H9 (cell line): ENCODE data around the gene LOXHD1. TPM values are rescaled to one million over a fixed set of nuclear protein-coding genes. Genes with fewer than 3 reads are reported as not detected.
A peak's percentile ranks its signal among the peaks of the same experiment; 100 is the strongest.

ENCODE experiments used
- DNase-seq: peaks from one replicate; pipeline ENCODE4 v3.0.0-alpha.2; 2017
- H2AFZ ChIP-seq: one replicate; pipeline ENCODE4 v1.6.1; 2013; ENCODE audit warnings: mild to moderate bottlenecking, low read length, control low read depth, moderate library complexity
- H2AK5ac ChIP-seq: 2 replicates; pipeline ENCODE4 v1.6.1; 2013; ENCODE audit warnings: low read length, control low read depth, mixed read lengths; ENCODE audit not compliant: insufficient read length
- H2BK120ac ChIP-seq: one replicate; pipeline ENCODE4 v1.6.1; 2013; ENCODE audit warnings: low read depth, mild to moderate bottlenecking, low read length, control low read depth, inconsistent platforms; ENCODE audit not compliant: poor library complexity, severe bottlenecking
- H2BK12ac ChIP-seq: 2 replicates; pipeline ENCODE4 v1.6.1; 2013; ENCODE audit warnings: low read length, control low read depth, mixed read lengths, low read depth; ENCODE audit not compliant: insufficient read length
- H2BK15ac ChIP-seq: 2 replicates; pipeline ENCODE4 v1.6.1; 2013; ENCODE audit warnings: low read depth, low read length, control low read depth
- H2BK20ac ChIP-seq: one replicate; pipeline ENCODE4 v1.6.1; 2013; ENCODE audit warnings: low read depth, mild to moderate bottlenecking, low read length, control low read depth, inconsistent platforms; ENCODE audit not compliant: poor library complexity, severe bottlenecking
- H2BK5ac ChIP-seq: 2 replicates; pipeline ENCODE4 v1.6.1; 2013; ENCODE audit warnings: low read length, control low read depth, mixed read lengths; ENCODE audit not compliant: insufficient read length
- H3K14ac ChIP-seq: 2 replicates; pipeline ENCODE4 v1.6.1; 2013; ENCODE audit warnings: low read length, control low read depth; ENCODE audit not compliant: insufficient read depth
- H3K18ac ChIP-seq: 2 replicates; pipeline ENCODE4 v1.6.1; 2013; ENCODE audit warnings: low read depth, mild to moderate bottlenecking, mixed read lengths, low read length, control low read depth; ENCODE audit not compliant: insufficient read length
- H3K23ac ChIP-seq: 2 replicates; pipeline ENCODE4 v1.6.1; 2013; ENCODE audit warnings: low read length, control low read depth, mixed read lengths, low read depth; ENCODE audit not compliant: insufficient read length
- H3K23me2 ChIP-seq: 2 replicates; pipeline ENCODE4 v1.6.1; 2013; ENCODE audit warnings: low read depth, mild to moderate bottlenecking, mixed read lengths, low read length, control low read depth; ENCODE audit not compliant: insufficient read length, poor library complexity, severe bottlenecking
- H3K27ac ChIP-seq: 2 replicates; pipeline ENCODE4 v1.5.1; 2013; ENCODE audit warnings: low read length, control low read depth, mixed read lengths, low read depth; ENCODE audit not compliant: insufficient read length
- H3K27me3 ChIP-seq: 2 replicates; pipeline ENCODE4 v1.6.1; 2013; ENCODE audit warnings: low read length, control low read depth, inconsistent platforms; ENCODE audit not compliant: insufficient read depth
- H3K4ac ChIP-seq: 2 replicates; pipeline ENCODE4 v1.6.1; 2013; ENCODE audit warnings: low read depth, mild to moderate bottlenecking, control low read depth, inconsistent platforms, low read length, moderate library complexity
- H3K4me1 ChIP-seq: 2 replicates; pipeline ENCODE4 v1.6.1; 2013; ENCODE audit warnings: low read length, control low read depth, inconsistent platforms; ENCODE audit not compliant: insufficient read depth
- H3K4me2 ChIP-seq: 2 replicates; pipeline ENCODE4 v1.6.1; 2013; ENCODE audit warnings: low read length, control low read depth, mixed read lengths; ENCODE audit not compliant: insufficient read length, insufficient read depth
- H3K56ac ChIP-seq: 2 replicates; pipeline ENCODE4 v1.6.1; 2013; ENCODE audit warnings: low read depth, mild to moderate bottlenecking, mixed read lengths, low read length, control low read depth; ENCODE audit not compliant: insufficient read length
- H3K79me1 ChIP-seq: 2 replicates; pipeline ENCODE4 v1.6.1; 2013; ENCODE audit warnings: low read depth, mild to moderate bottlenecking, moderate library complexity, low read length, control low read depth, inconsistent platforms; ENCODE audit not compliant: insufficient read depth, poor library complexity, severe bottlenecking
- H3K79me2 ChIP-seq: 2 replicates; pipeline ENCODE4 v1.6.1; 2013; ENCODE audit warnings: low read length, control low read depth, inconsistent platforms; ENCODE audit not compliant: insufficient read depth
- H3K9ac ChIP-seq: 2 replicates; pipeline ENCODE4 v1.6.1; 2013; ENCODE audit warnings: low read length, control low read depth, mixed read lengths; ENCODE audit not compliant: insufficient read length; ENCODE audit errors: extremely low read depth
- H3K9me3 ChIP-seq: one replicate; pipeline ENCODE4 v1.6.1; 2013; ENCODE audit warnings: low read depth, low read length, inconsistent platforms; ENCODE audit not compliant: control insufficient read depth
- H3T11ph ChIP-seq: one replicate; pipeline ENCODE4 v1.6.1; 2013; ENCODE audit warnings: mild to moderate bottlenecking, low read length, control low read depth, inconsistent platforms
- H4K20me1 ChIP-seq: one replicate; pipeline ENCODE4 v1.6.1; 2013; ENCODE audit not compliant: control insufficient read depth, insufficient read length, insufficient read depth
- H4K5ac ChIP-seq: 2 replicates; pipeline ENCODE4 v1.6.1; 2013; ENCODE audit warnings: low read depth, mild to moderate bottlenecking, mixed read lengths, low read length, control low read depth; ENCODE audit not compliant: insufficient read length
- H4K8ac ChIP-seq: replicated peaks from 2 replicates; pipeline ENCODE4 v1.6.1; 2013; ENCODE audit warnings: low read length, control low read depth, mixed read lengths, low read depth; ENCODE audit not compliant: insufficient read length
- H4K91ac ChIP-seq: 2 replicates; pipeline ENCODE4 v1.6.1; 2013; ENCODE audit warnings: low read depth, mild to moderate bottlenecking, moderate library complexity, mixed read lengths, low read length, control low read depth; ENCODE audit not compliant: insufficient read length
- H3K27ac Mint-ChIP-seq, 3 experiments: 2 replicates in 2 of 3; 3 replicates in 1 of 3; pipeline ENCODE4 v1.8.0; 2020 to 2021; ENCODE audit warnings: mixed read lengths in 3 of 3, mild to moderate bottlenecking in 1 of 3, moderate library complexity in 1 of 3
- H3K27me3 Mint-ChIP-seq: 2 replicates; pipeline ENCODE4 v1.8.0; 2021; ENCODE audit warnings: low read depth, mild to moderate bottlenecking, moderate library complexity, mixed read lengths
- H3K36me3 Mint-ChIP-seq, 3 experiments: 2 replicates in 2 of 3; 3 replicates in 1 of 3; pipeline ENCODE4 v1.8.0; 2020 to 2021; ENCODE audit warnings: low read depth in 3 of 3, mixed read lengths in 3 of 3; ENCODE audit not compliant: insufficient read depth in 1 of 3
- H3K4me1 Mint-ChIP-seq, 2 experiments: 2 replicates each; pipeline ENCODE4 v1.8.0; 2020; ENCODE audit warnings: mixed read lengths in 2 of 2
- H3K4me3 Mint-ChIP-seq, 2 experiments: 2 replicates in 1 of 2; 3 replicates in 1 of 2; pipeline ENCODE4 v1.8.0; 2020 to 2021; ENCODE audit warnings: mild to moderate bottlenecking in 2 of 2, mixed read lengths in 2 of 2, moderate library complexity in 1 of 2
- H3K9me3 Mint-ChIP-seq, 2 experiments: 2 replicates in 1 of 2; 3 replicates in 1 of 2; pipeline ENCODE4 v1.8.0; 2020; ENCODE audit warnings: mild to moderate bottlenecking in 2 of 2, mixed read lengths in 2 of 2, moderate library complexity in 1 of 2
- WGBS: extraction: QIAGEN DNeasy Blood & Tissue Kit; methylation state at CpG from one replicate; pipeline ENCODE4 v1.1.7; 2013; ENCODE audit warnings: missing lambda C conversion rate, low lambda C conversion rate, mixed read lengths; ENCODE audit not compliant: insufficient read length; ENCODE audit errors: extremely low coverage; 5-methylcytosine and 5-hydroxymethylcytosine counted together
- total RNA-seq: library from RNA; stranded (reverse); gene quantifications from 2 replicates; pipeline ENCODE4 v1.2.1, GENCODE V29; 2021
- TF ChIP-seq, protein P1 (sequence below): fragments of 200-600 bp; sonication (generic); conservative IDR thresholded peaks from 3 replicates; pipeline ENCODE4 v1.8.0; 2021; ENCODE audit warnings: antibody characterized with exemption, mild to moderate bottlenecking

The LOXHD1 gene
- total RNA-seq, 1 experiment from 2014 or later: 0.07 TPM

DNA sequence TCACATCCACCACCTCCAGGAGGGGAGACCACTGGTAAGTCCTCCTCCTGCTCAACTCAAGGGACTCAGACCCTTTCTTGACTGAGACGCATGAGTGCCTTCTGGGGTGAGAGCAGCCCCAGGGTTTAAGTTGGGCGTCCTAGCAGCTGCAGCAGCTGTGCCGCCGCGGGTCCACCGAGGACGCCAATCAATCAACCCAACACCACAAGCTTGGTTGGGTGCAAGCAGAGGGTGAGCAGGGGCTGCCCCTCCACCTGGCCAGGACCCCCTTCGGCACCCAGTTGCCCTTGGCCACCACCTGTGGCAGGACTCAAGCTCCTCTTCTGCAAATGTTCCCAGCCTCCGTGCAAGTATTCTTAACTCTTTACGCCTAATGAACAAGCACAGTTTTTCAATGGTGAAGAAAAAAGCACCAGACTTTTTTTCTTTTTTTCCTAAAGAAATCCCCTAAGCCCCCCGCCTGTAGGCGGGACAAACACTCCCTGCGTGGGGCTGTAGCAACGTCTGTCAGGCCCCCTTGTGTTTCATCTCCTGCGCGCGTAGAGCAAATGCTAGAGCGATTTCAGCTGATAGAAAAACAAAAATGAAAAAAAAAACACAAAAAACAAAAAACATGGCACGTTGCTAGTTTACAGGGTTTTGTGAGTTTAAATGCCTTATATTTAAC lies 197.1 kb downstream of the LOXHD1 start:
- Mint-ChIP-seq H3K27me3 (peaks cover 7% of the 10 kb centered on the region), H3K4me1 (peaks cover 29 to 51% of the 10 kb centered on the region in 2 experiments), H3K4me3 (no peak overlapping the region), H3K36me3 (peaks cover 0 to 3% (median 0%) of the 10 kb centered on the region in 3 experiments; a peak in 2 of 7 replicates), H3K9me3 (no peaks in the 10 kb centered on the region), H3K27ac (no peak overlapping the region)
- DNase-seq: no peak
- H2BK20ac ChIP-seq: no peak overlapping the region
- H3K4me2 ChIP-seq: no peak overlapping the region
- peaks cover 10% of the 10 kb centered on the region; the same call in 1 of the 2 replicates for H3K4me1 ChIP-seq
- no peak overlapping the region for H3T11ph ChIP-seq
- no peak overlapping the region for H2AK5ac ChIP-seq
- no peak overlapping the region for H2BK5ac ChIP-seq
- no peak overlapping the region for H2BK12ac ChIP-seq
- H3K56ac ChIP-seq: no peak overlapping the region
- TF ChIP-seq, protein P1, sequence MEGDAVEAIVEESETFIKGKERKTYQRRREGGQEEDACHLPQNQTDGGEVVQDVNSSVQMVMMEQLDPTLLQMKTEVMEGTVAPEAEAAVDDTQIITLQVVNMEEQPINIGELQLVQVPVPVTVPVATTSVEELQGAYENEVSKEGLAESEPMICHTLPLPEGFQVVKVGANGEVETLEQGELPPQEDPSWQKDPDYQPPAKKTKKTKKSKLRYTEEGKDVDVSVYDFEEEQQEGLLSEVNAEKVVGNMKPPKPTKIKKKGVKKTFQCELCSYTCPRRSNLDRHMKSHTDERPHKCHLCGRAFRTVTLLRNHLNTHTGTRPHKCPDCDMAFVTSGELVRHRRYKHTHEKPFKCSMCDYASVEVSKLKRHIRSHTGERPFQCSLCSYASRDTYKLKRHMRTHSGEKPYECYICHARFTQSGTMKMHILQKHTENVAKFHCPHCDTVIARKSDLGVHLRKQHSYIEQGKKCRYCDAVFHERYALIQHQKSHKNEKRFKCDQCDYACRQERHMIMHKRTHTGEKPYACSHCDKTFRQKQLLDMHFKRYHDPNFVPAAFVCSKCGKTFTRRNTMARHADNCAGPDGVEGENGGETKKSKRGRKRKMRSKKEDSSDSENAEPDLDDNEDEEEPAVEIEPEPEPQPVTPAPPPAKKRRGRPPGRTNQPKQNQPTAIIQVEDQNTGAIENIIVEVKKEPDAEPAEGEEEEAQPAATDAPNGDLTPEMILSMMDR: 0 out of 3 replicates have a peak, but pooled peaks have one; percentile 18
- no peak overlapping the region for H4K8ac ChIP-seq
- H3K23me2 ChIP-seq: no peaks in the 10 kb centered on the region
- H3K27me3 ChIP-seq: no peaks in the 10 kb centered on the region
- WGBS: no CpG with 5 or more reads among the region's 19 CpGs
- H3K9me3 ChIP-seq: no peaks in the 10 kb centered on the region
- no peak overlapping the region for H3K9ac ChIP-seq
- no peak overlapping the region for H2BK15ac ChIP-seq
- no peak overlapping the region for H3K23ac ChIP-seq
- no peaks in the 10 kb centered on the region for H3K79me1 ChIP-seq
- no peak overlapping the region for H3K14ac ChIP-seq
- no peaks in the 10 kb centered on the region for H3K79me2 ChIP-seq
- no peak overlapping the region for H2AFZ ChIP-seq
- H3K4ac ChIP-seq: no peak overlapping the region
- no peak overlapping the region for H3K27ac ChIP-seq
- no peak overlapping the region for H3K18ac ChIP-seq
- no peak overlapping the region for H4K91ac ChIP-seq
- no peaks in the 10 kb centered on the region for H4K20me1 ChIP-seq
- H2BK120ac ChIP-seq: no peak overlapping the region
- no peak overlapping the region for H4K5ac ChIP-seq
